HG03521 (cell line): ENCODE data around the gene MAP3K3.

Experiments
- ATAC-seq: cut with Tn5 transposase; IDR thresholded peaks from one replicate; pipeline ENCODE4 v1.9.1; 2021; ENCODE audit warnings: mild to moderate bottlenecking, moderate library complexity; ENCODE audit not compliant: unreplicated experiment

The MAP3K3 gene

GRCh38 chr17:63622574-63623390 is 565 bp downstream of the MAP3K3 start:
- peak; percentile 28 for ATAC-seq

GRCh38 chr17:63623786-63624530 is 1.7 kb downstream of the MAP3K3 start:
- no peak for ATAC-seq

GRCh38 chr17:63624531-63624880 is 2.3 kb downstream of the MAP3K3 start:
- no peak for ATAC-seq

GRCh38 chr17:63626551-63627180 is 4.4 kb downstream of the MAP3K3 start:
- no peak for ATAC-seq

GRCh38 chr17:63629627-63630026 is 7.4 kb downstream of the MAP3K3 start:
- ATAC-seq: no peak

- ATAC-seq: no peak
Measured at GRCh38 chr17:63631062-63631461, 8.8 kb downstream of the MAP3K3 start.

- no peak for ATAC-seq
Measured at GRCh38 chr17:63631626-63632025, 9.4 kb downstream of the MAP3K3 start.

- no peak for ATAC-seq
Measured at GRCh38 chr17:63633742-63634141, 11.5 kb downstream of the MAP3K3 start.

GRCh38 chr17:63634163-63634562 is 11.9 kb downstream of the MAP3K3 start:
- ATAC-seq: no peak

GRCh38 chr17:63634816-63635215 is 12.6 kb downstream of the MAP3K3 start:
- no peak for ATAC-seq

GRCh38 chr17:63635290-63635689 is 13.1 kb downstream of the MAP3K3 start:
- no peak for ATAC-seq

- no peak for ATAC-seq
Measured at GRCh38 chr17:63635787-63636186, 13.6 kb downstream of the MAP3K3 start.

- no peak for ATAC-seq
Measured at GRCh38 chr17:63639125-63639524, 16.9 kb downstream of the MAP3K3 start.

- ATAC-seq: no peak
Measured at GRCh38 chr17:63640038-63640437, 17.8 kb downstream of the MAP3K3 start.

GRCh38 chr17:63641692-63642448 is 19.7 kb downstream of the MAP3K3 start:
- no peak for ATAC-seq

GRCh38 chr17:63644846-63645245 is 22.6 kb downstream of the MAP3K3 start:
- no peak for ATAC-seq

- peak; percentile 60 for ATAC-seq
Measured at GRCh38 chr17:63645775-63646487, 23.7 kb downstream of the MAP3K3 start.

- ATAC-seq: peak; percentile 74
Measured at GRCh38 chr17:63646488-63646806, 24.2 kb downstream of the MAP3K3 start.

GRCh38 chr17:63647065-63647725 is 25.0 kb downstream of the MAP3K3 start:
- no peak for ATAC-seq

GRCh38 chr17:63647936-63648335 is 25.7 kb downstream of the MAP3K3 start:
- no peak for ATAC-seq
